ENCODE results near the gene SYCN. TPM values are rescaled to one million over a fixed set of nuclear protein-coding genes. Genes with fewer than 3 reads are reported as not detected.
"Not testable (repeated sequence)": the region's sequence is repeated elsewhere in the genome, so short reads cannot be mapped to it uniquely, and the experiment has no call there.

Gene SYCN, protein sequence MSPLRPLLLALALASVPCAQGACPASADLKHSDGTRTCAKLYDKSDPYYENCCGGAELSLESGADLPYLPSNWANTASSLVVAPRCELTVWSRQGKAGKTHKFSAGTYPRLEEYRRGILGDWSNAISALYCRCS
- total RNA-seq: not detected

DNA sequence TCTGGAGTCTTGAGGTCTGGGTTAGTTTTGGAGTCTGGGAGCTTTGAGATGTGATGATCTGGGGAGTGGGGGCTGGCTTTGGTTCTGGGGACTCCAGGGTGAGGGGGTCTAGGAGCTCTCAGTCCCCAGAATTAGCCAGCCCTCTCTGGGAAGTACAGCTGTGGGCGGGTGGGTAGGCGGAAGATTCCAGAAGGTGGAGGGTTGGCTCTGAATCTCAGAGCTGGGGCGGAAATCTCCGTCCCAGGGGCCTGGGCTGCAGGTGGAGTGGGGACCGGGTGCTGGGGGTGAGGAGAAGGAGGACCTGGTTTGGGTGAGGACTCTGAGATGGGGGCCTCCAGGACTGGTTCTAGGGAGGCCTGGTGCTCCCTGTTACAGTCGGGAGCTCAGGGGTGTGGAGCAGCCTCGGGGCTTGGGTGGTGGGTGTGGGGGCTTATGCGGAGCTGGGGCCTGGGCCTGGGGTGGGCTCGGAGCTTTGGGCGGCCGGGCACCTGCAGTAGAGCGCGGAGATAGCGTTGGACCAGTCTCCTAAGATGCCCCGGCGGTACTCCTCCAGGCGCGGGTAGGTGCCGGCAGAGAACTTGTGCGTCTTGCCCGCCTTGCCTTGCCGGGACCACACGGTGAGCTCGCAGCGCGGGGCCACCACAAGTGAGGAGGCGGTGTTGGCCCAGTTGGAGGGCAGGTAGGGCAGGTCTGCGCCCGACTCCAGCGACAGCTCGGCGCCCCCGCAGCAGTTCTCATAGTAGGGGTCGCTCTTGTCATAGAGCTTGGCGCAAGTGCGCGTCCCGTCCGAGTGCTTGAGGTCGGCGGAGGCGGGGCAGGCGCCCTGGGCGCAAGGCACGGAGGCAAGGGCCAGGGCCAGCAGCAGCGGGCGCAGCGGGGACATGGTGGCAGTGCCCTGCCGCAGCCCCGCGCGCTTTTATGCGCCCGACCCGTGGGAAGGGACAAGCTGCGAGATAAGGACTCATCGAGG lies at the start of gene SYCN:
SYCN (minus strand) TSS at position 892 of the 970 bp plus-strand sequence; CDS start at position 883, 9 bp downstream.
- peaks cover 2% of the 10 kb centered on the region for H3K4me1 Mint-ChIP-seq
- POLR2A ChIA-PET: no interaction called here
- H3K27ac Mint-ChIP-seq: no peak within 1 kb of the TSS
- H3K36me3 Mint-ChIP-seq: no peaks in the 10 kb centered on the region
- no peak within 1 kb of the TSS for H3K4me3 Mint-ChIP-seq
- ATAC-seq (ENCODE audit: low read depth) (no peak), DNase-seq (no peak)
- H3K27me3 Mint-ChIP-seq: peaks cover 57% of the 10 kb centered on the region
- no peaks in the 10 kb centered on the region for H3K9me3 Mint-ChIP-seq

DNA sequence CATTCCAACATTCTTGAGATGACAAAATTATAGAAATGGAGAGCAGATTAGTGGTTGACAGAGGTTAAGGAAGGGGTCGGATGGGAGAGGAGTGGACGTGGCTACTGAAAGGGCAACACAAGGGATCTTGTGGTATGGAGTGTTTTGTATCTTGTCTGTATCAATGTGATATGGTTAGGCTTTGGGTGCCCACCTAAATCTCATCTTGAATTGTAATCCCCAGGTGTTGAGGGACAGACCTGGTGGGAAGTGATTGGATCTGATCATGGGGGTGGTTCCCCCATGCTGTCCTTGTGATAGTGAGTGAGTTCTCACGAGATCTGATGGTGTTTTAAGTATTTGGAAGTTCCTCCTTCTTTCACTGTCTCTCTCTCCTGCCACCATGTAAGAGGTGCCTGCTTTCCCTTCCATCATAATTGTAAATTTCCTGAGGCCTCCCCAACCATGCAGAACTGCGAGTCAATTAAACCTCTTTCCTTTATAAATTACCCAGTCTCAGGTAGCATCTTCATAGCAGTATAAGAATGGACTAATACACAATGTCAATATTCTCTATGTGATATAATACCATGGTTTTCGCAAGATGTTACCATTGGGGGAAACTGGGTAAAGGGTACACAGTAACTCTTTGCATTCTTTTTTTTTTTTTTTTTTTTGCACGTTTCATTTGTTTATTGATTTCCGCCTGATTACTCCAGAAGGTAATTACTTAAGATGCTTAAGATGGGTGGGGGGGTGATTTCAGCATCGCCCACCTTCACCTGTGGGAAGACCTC lies 49.5 kb upstream of the SYCN start:
- peaks cover 14% of the 10 kb centered on the region for H3K27me3 Mint-ChIP-seq
- DNase-seq (no peak), ATAC-seq (ENCODE audit: low read depth) (no peak)
- peaks cover 12% of the 10 kb centered on the region for H3K4me1 Mint-ChIP-seq
- POLR2A ChIA-PET: interaction anchor here (1.2 kb wide), 1 partner anchor 26 kb away, joined by 3 read pairs; no protein-coding TSS in a partner anchor
- no peaks in the 10 kb centered on the region for H3K9me3 Mint-ChIP-seq
- H3K36me3 Mint-ChIP-seq: no peaks in the 10 kb centered on the region
- H3K27ac Mint-ChIP-seq: peak overlapping the region; percentile 26
- no peak overlapping the region for H3K4me3 Mint-ChIP-seq

DNA sequence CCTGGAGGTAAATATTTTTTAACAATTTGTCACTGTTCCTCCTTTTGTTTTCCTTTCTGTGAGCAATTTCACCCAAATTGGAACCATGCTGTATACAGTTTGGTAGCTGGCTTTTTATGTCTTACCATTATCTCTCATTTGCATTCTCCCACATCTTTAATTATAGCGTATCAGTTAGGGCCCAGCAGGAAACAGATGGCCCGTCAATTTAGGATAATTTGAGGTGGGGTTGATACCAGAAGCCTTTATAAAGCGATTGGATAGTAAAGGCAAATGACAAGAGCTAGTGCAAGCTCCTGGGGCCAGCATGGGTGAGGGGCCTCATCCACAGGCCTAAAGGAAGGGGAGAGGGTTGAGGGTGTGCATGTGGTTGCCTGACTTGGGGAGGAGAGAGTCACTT lies 48.4 kb upstream of the SYCN start:
- POLR2A ChIA-PET: no interaction called here
- no peak overlapping the region for H3K4me3 Mint-ChIP-seq
- H3K27ac Mint-ChIP-seq: no peak overlapping the region
- H3K27me3 Mint-ChIP-seq: peaks cover 14% of the 10 kb centered on the region
- no peaks in the 10 kb centered on the region for H3K36me3 Mint-ChIP-seq
- peaks cover 9% of the 10 kb centered on the region for H3K4me1 Mint-ChIP-seq
- no peak for DNase-seq
- H3K9me3 Mint-ChIP-seq: no peaks in the 10 kb centered on the region
- ATAC-seq (ENCODE audit: low read depth): no peak

DNA sequence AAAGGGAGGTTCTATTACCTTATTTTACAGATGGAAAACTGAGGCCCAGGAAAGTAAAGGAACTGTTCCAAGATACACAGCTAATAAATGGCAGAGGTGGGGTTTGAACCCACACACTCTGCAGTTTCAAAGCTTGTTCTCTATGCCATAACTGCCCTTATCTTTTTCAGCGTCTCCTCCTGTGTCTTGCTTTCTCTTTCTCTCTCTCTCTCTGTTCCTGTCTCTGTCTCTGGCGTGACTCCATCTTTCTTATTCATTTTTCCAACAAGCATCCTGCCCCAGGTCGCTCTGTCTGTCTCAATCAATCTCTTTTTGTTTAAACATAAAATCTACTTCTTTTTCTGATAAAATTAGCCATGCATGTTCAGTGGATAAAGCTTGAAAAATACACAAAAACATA lies 47.8 kb upstream of the SYCN start:
- POLR2A ChIA-PET: interaction anchor here (0.5 kb wide), 1 partner anchor 46 kb away, joined by 3 read pairs; no protein-coding TSS in a partner anchor
- Mint-ChIP-seq H3K4me1 (peaks cover 9% of the 10 kb centered on the region), H3K9me3 (no peaks in the 10 kb centered on the region), H3K27me3 (peaks cover 18% of the 10 kb centered on the region), H3K36me3 (no peaks in the 10 kb centered on the region), H3K4me3 (no peak overlapping the region), H3K27ac (no peak overlapping the region)
- no peak for ATAC-seq (ENCODE audit: low read depth)
- DNase-seq: no peak

DNA sequence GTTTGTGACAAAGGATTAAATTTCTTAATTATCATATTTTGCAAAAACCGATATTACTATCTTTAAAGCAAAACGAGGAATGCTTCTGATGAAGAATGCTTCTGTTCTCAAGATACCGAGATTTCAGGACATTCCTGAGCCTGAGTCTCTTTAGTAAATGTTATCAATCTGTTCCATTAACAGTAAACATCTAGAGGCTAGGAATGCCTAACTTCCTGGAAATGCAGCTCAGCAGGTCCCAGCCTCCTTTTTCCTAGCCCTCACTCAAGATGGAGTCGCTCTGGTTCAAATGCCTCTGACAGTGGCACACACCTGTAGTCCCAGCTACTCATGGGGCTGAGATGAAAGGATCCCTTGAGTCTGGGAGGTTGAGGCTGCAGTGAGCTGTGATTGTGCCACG lies 47.0 kb upstream of the SYCN start:
- H3K27ac Mint-ChIP-seq: no peak overlapping the region
- DNase-seq (no peak), ATAC-seq (ENCODE audit: low read depth) (no peak)
- no peaks in the 10 kb centered on the region for H3K36me3 Mint-ChIP-seq
- no peaks in the 10 kb centered on the region for H3K9me3 Mint-ChIP-seq
- H3K4me1 Mint-ChIP-seq: peaks cover 9% of the 10 kb centered on the region
- H3K4me3 Mint-ChIP-seq: no peak overlapping the region
- POLR2A ChIA-PET: interaction anchor here (0.5 kb wide), 1 partner anchor 46 kb away, joined by 3 read pairs; no protein-coding TSS in a partner anchor
- H3K27me3 Mint-ChIP-seq: peaks cover 13% of the 10 kb centered on the region

DNA sequence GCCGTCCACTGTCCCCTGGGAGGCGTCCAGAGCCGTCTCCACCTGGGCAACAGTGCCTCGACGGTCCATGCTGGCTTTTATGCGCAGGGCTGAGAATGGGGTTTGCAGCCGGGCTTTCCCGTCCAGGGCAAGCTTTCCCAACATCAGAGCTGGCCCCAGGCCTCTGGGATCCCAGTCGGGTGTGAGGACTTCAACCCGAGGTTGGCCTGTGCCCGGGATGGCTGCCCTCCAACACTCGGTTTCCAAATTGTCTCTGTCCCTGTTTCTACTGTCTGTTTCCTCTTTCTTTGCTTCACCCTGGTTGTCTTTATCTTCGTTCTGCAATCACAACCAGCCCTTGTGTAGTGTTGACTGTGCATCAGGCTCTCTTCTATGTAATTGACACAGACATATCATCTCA lies 44.7 kb upstream of the SYCN start, which contains the start of gene IFNL4:
IFNL4 (minus strand) TSS at position 51 of the 400 bp plus-strand sequence.
- no peak within 1 kb of the TSS for H3K4me3 Mint-ChIP-seq
- ATAC-seq (ENCODE audit: low read depth): no peak
- DNase-seq: no peak
- H3K9me3 Mint-ChIP-seq: no peaks in the 10 kb centered on the region
- POLR2A ChIA-PET: no interaction called here
- peaks cover 10% of the 10 kb centered on the region for H3K27me3 Mint-ChIP-seq
- H3K36me3 Mint-ChIP-seq: no peaks in the 10 kb centered on the region
- peaks cover 9% of the 10 kb centered on the region for H3K4me1 Mint-ChIP-seq
- no peak within 1 kb of the TSS for H3K27ac Mint-ChIP-seq

DNA sequence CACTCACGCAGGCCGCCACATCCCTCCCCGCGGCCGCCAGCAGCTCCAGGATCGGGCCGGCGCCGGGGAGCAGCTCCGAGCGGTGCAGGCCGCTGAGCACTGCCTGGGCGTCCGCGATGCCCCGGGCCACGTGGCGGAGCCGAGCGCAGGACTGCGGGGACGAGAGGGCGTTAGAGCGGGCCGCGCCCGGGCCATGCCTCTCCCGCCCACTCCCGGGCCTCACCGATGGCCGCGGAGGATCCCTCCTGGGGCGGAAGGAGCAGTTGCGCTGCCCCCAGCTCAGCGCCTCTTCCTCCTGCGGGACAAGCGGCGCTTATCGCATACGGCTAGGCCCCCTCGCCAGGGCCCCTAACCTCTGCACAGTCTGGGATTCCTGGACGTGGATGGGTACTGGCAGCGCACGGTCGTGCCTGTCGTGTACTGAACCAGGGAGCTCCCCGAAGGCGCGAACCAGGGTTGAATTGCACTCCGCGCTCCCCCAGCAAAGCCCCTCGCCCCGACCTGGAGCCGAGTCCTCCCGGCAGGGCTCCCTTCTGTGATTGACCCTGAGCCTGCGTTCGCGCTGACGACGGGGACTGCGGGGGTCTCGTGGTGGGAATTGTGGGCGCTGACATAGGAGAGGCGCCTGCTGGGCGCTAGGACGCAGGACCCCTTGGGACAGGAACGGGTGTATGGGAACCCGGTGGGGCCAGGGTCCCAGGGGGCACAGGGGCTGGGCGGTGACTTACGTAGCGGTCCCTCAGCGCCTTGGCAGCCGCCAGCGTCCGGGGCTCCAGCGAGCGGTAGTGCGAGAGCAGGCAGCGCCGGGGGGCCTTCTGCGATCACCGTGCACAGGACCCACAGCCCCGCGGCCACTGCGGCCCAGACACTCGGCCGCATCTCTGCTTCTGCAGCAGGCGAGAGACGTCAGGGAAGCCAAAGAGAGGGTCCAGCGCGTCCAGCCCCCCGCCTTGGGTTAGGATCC lies 43.9 kb upstream of the SYCN start:
- POLR2A ChIA-PET: no interaction called here

DNA sequence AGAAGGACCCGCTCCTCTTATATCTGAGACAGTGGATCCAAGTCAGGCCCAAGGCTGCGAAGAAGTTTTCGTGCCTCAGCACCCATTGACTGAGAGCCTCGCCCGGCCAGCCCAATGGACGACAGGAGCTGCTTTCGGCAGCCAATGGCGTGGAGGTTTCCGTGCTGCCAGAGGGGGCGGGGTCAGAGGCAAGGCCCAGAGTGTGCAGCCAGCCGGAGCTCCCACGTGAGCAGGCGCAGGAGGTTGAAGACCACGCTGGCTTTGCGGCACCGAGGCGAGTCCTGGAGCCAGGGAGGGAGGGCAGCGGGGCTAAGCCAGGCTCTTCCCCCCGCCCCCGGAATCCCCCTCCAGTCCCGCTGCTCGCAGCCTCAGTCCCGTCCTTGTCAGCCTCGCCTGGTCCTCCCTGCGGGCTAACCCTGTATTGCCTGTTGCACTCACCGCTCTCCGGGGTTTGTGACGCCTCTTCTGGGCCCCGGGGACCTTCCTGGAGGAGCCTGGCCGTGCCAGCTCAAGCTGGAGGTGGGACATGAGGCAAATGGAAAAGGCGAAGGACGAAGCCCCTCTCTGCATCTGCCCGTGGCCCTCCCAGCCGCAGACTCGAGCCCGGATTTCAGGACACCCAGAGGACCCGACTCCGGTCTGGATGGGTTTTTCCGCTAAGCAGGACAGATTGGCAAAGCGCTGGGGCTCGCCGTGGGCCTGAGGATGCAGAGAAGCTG lies 43.0 kb upstream of the SYCN start:
- ATAC-seq (ENCODE audit: low read depth): peak; percentile 52
- Mint-ChIP-seq H3K4me3 (peak overlapping the region; percentile 22), H3K9me3 (no peaks in the 10 kb centered on the region), H3K27me3 (peaks cover 8% of the 10 kb centered on the region), H3K4me1 (peaks cover 2% of the 10 kb centered on the region), H3K36me3 (no peaks in the 10 kb centered on the region), H3K27ac (no peak overlapping the region)
- POLR2A ChIA-PET: no interaction called here
- DNase-seq: peak; percentile 39

More for the DNA sequence above, 43.9 kb upstream of the SYCN start:
- DNase-seq: peak; percentile 39
- Mint-ChIP-seq H3K36me3 (no peaks in the 10 kb centered on the region), H3K27ac (no peak overlapping the region), H3K4me3 (no peak overlapping the region), H3K27me3 (peaks cover 8% of the 10 kb centered on the region), H3K4me1 (peaks cover 8% of the 10 kb centered on the region), H3K9me3 (no peaks in the 10 kb centered on the region)
- no peak for ATAC-seq (ENCODE audit: low read depth)

DNA sequence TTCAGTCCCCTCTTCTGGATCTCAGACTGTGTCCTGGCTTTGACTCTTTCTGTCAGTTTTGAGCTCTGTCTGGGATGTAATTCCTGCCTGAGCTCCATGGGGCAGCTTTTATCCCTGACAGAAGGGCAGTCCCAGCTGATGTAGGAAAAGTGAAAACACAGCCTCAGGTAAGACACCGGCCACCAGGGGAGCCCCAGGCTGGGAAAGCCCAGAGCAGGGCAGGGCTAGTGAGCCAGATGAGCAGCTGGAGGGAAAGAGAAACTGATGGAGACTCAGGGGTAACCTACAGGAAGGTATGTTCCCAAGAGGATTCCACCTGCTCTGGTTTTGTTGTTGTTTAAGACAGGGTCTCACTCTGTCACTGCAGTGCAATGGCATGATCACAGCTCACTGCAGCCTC lies 41.1 kb upstream of the SYCN start:
- H3K27ac Mint-ChIP-seq, H3K4me1 Mint-ChIP-seq, H3K27me3 Mint-ChIP-seq, POLR2A ChIA-PET, H3K4me3 Mint-ChIP-seq, DNase-seq, H3K9me3 Mint-ChIP-seq, H3K36me3 Mint-ChIP-seq: not testable (repeated sequence)
- peak; percentile 70 for ATAC-seq (ENCODE audit: low read depth)

DNA sequence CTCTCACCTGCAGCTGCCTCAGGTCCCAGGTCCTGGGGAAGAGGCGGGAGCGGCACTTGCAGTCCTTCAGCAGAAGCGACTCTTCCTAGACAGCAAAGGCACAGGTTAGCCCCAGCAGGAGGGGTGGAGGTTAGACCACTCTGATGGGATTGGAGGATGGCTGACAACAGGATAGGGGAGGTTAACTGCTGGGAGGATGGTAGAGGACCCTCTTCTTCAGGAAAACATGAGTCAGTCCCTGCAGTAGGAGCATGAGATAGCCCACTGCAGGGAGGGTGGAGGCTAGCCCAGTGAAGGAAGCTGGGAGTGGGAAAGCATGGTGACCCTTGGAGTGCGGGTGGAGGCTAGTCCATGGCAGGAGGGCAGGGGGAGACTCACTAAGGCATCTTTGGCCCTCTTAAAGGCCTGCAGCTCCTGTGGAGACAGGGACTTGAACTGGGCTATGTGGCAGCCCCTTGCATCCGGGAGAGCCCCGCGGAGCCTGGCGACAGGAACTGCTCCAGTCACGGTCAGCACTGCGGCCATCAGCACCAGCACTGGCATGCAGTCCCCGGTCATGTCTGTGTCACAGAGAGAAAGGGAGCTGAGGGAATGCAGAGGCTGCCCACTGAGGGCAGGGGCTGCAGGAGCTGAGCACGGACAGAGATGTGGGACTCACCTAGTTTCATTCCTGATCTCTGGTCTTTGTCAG lies 40.5 kb upstream of the SYCN start, which contains the start of gene IFNL3:
IFNL3 (minus strand) TSS at position 597 of the 691 bp plus-strand sequence; CDS start at position 558, 39 bp downstream.
- POLR2A ChIA-PET, H3K4me1 Mint-ChIP-seq, DNase-seq: not testable (repeated sequence)

DNA sequence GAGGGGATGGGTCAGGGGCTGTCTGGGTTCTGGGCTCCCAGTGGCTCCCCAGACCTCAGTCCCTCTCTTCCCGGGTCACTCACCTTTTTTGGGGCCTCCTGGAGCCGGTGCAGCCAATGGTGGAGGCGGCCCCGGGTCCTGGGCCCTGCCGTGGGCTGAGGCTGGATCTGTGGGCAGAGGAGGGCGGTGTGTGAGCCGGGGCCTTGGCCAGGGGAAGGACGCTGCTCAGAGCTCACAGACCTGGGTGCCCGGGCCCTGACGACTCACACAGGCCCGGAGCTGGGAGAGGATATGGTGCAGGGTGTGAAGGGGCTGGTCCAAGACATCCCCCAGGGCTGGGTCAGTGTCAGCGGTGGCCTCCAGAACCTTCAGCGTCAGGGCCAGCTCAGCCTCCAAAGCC lies 39.7 kb upstream of the SYCN start:
- H3K9me3 Mint-ChIP-seq; POLR2A ChIA-PET; DNase-seq; H3K4me3 Mint-ChIP-seq; ATAC-seq (ENCODE audit: low read depth); H3K4me1 Mint-ChIP-seq; H3K27me3 Mint-ChIP-seq; H3K27ac Mint-ChIP-seq; H3K36me3 Mint-ChIP-seq: not testable (repeated sequence)

More for the DNA sequence above, 40.5 kb upstream of the SYCN start, which contains the start of gene IFNL3:
- H3K9me3 Mint-ChIP-seq; H3K36me3 Mint-ChIP-seq; H3K27me3 Mint-ChIP-seq; H3K4me3 Mint-ChIP-seq; ATAC-seq (ENCODE audit: low read depth); H3K27ac Mint-ChIP-seq: not testable (repeated sequence)
